PC-3 (cell line): ENCODE measurements around the gene KCNH8. TPM values are rescaled to one million over a fixed set of nuclear protein-coding genes. Genes with fewer than 3 reads are reported as not detected.
"Not testable (repeated sequence)": the region's sequence is repeated elsewhere in the genome, so short reads cannot be mapped to it uniquely, and the experiment has no call there.

Source experiments
- ATAC-seq: fragments of 200-7000 bp; cut with Tn5 transposase; 2 replicates; pipeline ENCODE4 v1.9.1; 2020; ENCODE audit warnings: mild to moderate bottlenecking, moderate library complexity
- Bru-seq: library from RNA; stranded (reverse); fragments of 400-500 nt; gene quantifications from one replicate; lab custom pipeline; 2021; lab: Mats Ljungman, UMichigan
- BruChase-seq, 2 experiments: library from RNA; stranded (reverse); fragments of 400-500 nt; gene quantifications; one replicate each; lab custom pipeline; 2021; lab: Mats Ljungman, UMichigan
- BruUV-seq: library from RNA; stranded (reverse); fragments of 400-500 nt; replicated peaks from 2 replicates; lab custom pipeline; 2021; lab: Mats Ljungman, UMichigan
- CTCF ChIA-PET: fragments of 300-600 bp; sonication (Branson Sonifier 250); formaldehyde crosslinking; loops from one replicate; lab custom pipeline; 2022; ENCODE audit warnings: antibody characterized with exemption; lab: Charles Lee
- POLR2A ChIA-PET: fragments of 300-600 bp; sonication (Branson Sonifier 250); formaldehyde crosslinking; loops from one replicate; lab custom pipeline; 2022; ENCODE audit warnings: antibody characterized with exemption; ENCODE audit not compliant: unreplicated experiment; lab: Charles Lee
- DNase-seq: peaks from one replicate; pipeline ENCODE4 v3.0.0-alpha.2; 2015
- H2AFZ ChIP-seq: fragments of 300-600 bp; sonication (generic); 2 replicates; pipeline ENCODE4 v1.6.0; 2016; ENCODE audit warnings: antibody characterized with exemption, low read length
- H3F3A ChIP-seq: fragments of 300-600 bp; sonication (generic); one replicate; pipeline ENCODE4 v1.6.0; 2017; ENCODE audit warnings: antibody characterized with exemption, low read length, control low read depth, mild to moderate bottlenecking; ENCODE audit not compliant: unreplicated experiment
- H3K27ac ChIP-seq: fragments of 300-600 bp; sonication (generic); 2 replicates; pipeline ENCODE4 v1.5.1; 2016; ENCODE audit warnings: mild to moderate bottlenecking, low read length
- H3K27me3 ChIP-seq: fragments of 300-600 bp; sonication (generic); 2 replicates; pipeline ENCODE4 v1.6.1; 2016; ENCODE audit warnings: low read length, mixed read lengths
- H3K36me3 ChIP-seq: fragments of 300-600 bp; sonication (generic); 2 replicates; pipeline ENCODE4 v1.6.1; 2016; ENCODE audit warnings: low read depth, mixed run types, low read length, mixed read lengths
- H3K4me1 ChIP-seq: fragments of 300-600 bp; sonication (generic); 2 replicates; pipeline ENCODE4 v1.5.1; 2016; ENCODE audit warnings: low read length; ENCODE audit not compliant: insufficient read depth
- H3K4me2 ChIP-seq: fragments of 300-600 bp; sonication (generic); 2 replicates; pipeline ENCODE4 v1.6.0; 2016; ENCODE audit warnings: low read length
- H3K4me3 ChIP-seq: fragments of 300-600 bp; sonication (generic); 2 replicates; pipeline ENCODE4 v1.5.1; 2016; ENCODE audit warnings: mild to moderate bottlenecking, low read length, mixed read lengths
- H3K79me2 ChIP-seq: fragments of 300-600 bp; sonication (generic); 2 replicates; pipeline ENCODE4 v1.6.1; 2017; ENCODE audit warnings: low read length, mixed read lengths
- H3K9ac ChIP-seq: fragments of 300-600 bp; sonication (generic); 2 replicates; pipeline ENCODE4 v1.6.0; 2016; ENCODE audit warnings: mild to moderate bottlenecking, low read length
- H3K9me2 ChIP-seq: fragments of 300-600 bp; sonication (generic); replicated peaks from 2 replicates; pipeline ENCODE4 v1.6.1; 2016; ENCODE audit warnings: mixed run types, low read length, mixed read lengths
- H3K9me3 ChIP-seq: fragments of 300-600 bp; sonication (generic); 2 replicates; pipeline ENCODE4 v1.6.1; 2016; ENCODE audit warnings: low read length, mixed read lengths
- H4K20me1 ChIP-seq: fragments of 300-600 bp; sonication (generic); 2 replicates; pipeline ENCODE4 v1.6.1; 2016; ENCODE audit warnings: low read length, mixed read lengths
- EZH2 ChIP-seq: fragments of 300-600 bp; sonication (generic); IDR thresholded peaks from one replicate; pipeline ENCODE4 v1.6.1; 2017; ENCODE audit warnings: antibody characterized with exemption, mild to moderate bottlenecking, low read length; ENCODE audit not compliant: unreplicated experiment
- EZH2phosphoT487 ChIP-seq: fragments of 300-600 bp; sonication (generic); IDR thresholded peaks from 2 replicates; pipeline ENCODE4 v1.6.1; 2018; ENCODE audit warnings: mild to moderate bottlenecking, antibody characterized with exemption, low read length, borderline replicate concordance
- intact Hi-C: fragments of 100-400 bp; cut with micrococcal nuclease; formaldehyde crosslinking; loops from 2 replicates; pipeline ENCODE4 v1.9.0; 2023
- long read RNA-seq: library from polyadenylated mRNA; unstranded; transcript quantifications from one replicate; pipeline ENCODE4 v2.0.0, GENCODE V29; 2021; ENCODE audit not compliant: unreplicated experiment
- total RNA-seq: library from RNA; depleted of rRNA; stranded (reverse); fragments of >200 nt; gene quantifications from 2 replicates; pipeline ENCODE4 v1.2.3, GENCODE V29; 2014; rRNA removed
- TF ChIP-seq, protein P1 (sequence below): fragments of 300-600 bp; sonication (generic); conservative IDR thresholded peaks from 2 replicates; pipeline ENCODE4 v1.5.1; 2017; ENCODE audit warnings: antibody characterized with exemption, low read depth, mild to moderate bottlenecking, low read length

Gene KCNH8
- total RNA-seq (not detected in 2 replicates), Bru-seq, nascent RNA (percentile 12 among the genes with signal in this experiment), BruChase-seq, experiment 1, labeled RNA remaining after a 6-hour chase (percentile 7 among the genes with signal in this experiment), BruChase-seq, experiment 2, labeled RNA remaining after a 2-hour chase (percentile 10 among the genes with signal in this experiment)
- long read RNA-seq, result 0 reads

DNA sequence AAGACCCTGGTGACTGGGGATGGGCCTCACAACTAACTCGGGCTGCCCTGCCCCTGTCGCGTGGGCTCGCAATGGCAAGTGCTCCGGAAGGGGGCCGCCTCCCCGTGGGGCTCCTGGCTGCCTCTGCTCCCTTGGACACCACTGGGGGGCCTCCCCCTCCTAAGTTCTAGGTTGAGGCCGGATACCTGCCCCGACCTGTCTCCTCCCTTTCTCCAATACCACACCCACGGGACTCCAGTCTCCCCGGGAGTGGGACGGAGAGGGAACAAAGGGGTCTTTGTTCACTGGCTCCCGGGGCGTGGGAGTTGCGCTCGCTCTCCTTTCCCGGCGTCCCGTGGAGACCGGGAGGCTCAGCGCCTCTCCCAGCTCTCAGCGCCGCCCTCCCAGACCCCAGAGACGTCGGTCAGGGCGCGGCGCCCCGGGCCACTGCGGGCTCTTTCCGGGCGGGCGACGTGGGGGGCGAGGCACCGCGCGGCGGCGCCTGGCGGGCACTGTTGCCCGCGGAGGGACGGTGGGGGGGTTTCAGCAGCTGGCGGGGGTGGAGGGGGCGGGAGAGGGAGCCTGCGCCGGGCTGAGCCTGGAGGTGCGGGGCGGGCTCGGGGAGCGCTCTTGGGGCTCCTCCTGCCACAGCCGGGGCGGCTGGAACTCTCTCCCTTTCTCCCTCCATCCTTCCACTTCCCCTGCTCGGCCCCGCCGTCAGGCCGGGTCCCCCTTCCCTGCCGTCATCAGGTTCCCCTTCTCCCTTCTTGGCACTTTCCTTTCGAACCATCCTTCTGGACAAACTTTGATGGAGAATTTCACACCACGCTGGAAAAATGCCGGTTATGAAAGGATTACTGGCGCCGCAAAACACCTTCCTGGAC lies at the start of gene KCNH8:
Gene KCNH8, plus strand, starts transcription at position 606 of the 863 bp plus-strand sequence. Its CDS starts 210 bp downstream, at position 816.
- H3K4me1 ChIP-seq, result peaks cover 11% of the 10 kb centered on the region; the same call in 1 of the 2 replicates
- ATAC-seq (no peak), DNase-seq (no peak)
- no peaks in the 10 kb centered on the region for H3K36me3 ChIP-seq
- intact Hi-C loops, result no loop called here
- TF ChIP-seq EZH2phosphoT487 (no peak), EZH2 (no peak)
- TF ChIP-seq, protein P1, sequence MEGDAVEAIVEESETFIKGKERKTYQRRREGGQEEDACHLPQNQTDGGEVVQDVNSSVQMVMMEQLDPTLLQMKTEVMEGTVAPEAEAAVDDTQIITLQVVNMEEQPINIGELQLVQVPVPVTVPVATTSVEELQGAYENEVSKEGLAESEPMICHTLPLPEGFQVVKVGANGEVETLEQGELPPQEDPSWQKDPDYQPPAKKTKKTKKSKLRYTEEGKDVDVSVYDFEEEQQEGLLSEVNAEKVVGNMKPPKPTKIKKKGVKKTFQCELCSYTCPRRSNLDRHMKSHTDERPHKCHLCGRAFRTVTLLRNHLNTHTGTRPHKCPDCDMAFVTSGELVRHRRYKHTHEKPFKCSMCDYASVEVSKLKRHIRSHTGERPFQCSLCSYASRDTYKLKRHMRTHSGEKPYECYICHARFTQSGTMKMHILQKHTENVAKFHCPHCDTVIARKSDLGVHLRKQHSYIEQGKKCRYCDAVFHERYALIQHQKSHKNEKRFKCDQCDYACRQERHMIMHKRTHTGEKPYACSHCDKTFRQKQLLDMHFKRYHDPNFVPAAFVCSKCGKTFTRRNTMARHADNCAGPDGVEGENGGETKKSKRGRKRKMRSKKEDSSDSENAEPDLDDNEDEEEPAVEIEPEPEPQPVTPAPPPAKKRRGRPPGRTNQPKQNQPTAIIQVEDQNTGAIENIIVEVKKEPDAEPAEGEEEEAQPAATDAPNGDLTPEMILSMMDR, result no peak
- no peaks in the 10 kb centered on the region for H3K9me2 ChIP-seq
- H3K9ac ChIP-seq, result peak within 1 kb of the TSS; percentile 35
- no TSS peak for BruUV-seq
- peaks cover 9% of the 10 kb centered on the region for H3K27me3 ChIP-seq
- peak within 1 kb of the TSS; percentile 99 for H2AFZ ChIP-seq
- CTCF ChIA-PET, result no interaction called here
- H3K4me3 ChIP-seq, result peak within 1 kb of the TSS; percentile 83
- POLR2A ChIA-PET, result no interaction called here
- no peaks in the 10 kb centered on the region for H3K79me2 ChIP-seq
- H3K27ac ChIP-seq, result no peak within 1 kb of the TSS
- no peaks in the 10 kb centered on the region for H3F3A ChIP-seq
- H4K20me1 ChIP-seq, result no peaks in the 10 kb centered on the region
- H3K9me3 ChIP-seq, result no peaks in the 10 kb centered on the region
- H3K4me2 ChIP-seq, result peak within 1 kb of the TSS; percentile 96

DNA sequence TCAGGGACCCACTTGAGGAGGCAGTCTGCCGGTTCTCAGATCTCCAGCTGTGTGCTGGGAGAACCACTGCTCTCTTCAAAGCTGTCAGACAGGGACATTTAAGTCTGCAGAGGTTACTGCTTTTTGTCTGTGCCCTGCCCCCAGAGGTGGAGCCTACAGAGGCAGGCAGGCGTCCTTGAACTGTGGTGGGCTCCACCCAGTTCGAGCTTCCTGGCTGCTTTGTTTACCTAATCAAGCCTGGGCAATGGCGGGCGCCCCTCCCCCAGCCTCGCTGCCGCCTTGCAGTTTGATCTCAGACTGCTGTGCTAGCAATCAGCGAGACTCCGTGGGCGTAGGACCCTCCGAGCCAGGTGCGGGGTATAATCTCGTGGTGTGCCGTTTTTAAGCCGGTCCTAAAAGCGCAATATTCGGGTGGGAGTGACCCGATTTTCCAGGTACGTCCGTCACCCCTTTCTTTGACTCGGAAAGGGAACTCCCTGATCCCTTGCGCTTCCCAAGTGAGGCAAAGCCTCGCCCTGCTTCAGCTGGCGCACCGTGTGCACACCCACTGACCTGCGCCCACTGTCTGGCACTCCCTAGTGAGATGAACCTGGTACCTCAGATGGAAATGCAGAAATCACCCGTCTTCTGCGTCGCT lies 45.5 kb upstream of the KCNH8 start:
- H3K4me1 ChIP-seq, POLR2A ChIA-PET, H3F3A ChIP-seq, H3K27me3 ChIP-seq, H3K27ac ChIP-seq, BruUV-seq, H3K36me3 ChIP-seq, H3K9ac ChIP-seq, ATAC-seq, DNase-seq, H3K9me3 ChIP-seq, H4K20me1 ChIP-seq, H2AFZ ChIP-seq, H3K9me2 ChIP-seq, H3K79me2 ChIP-seq, CTCF ChIA-PET, intact Hi-C loops: not testable (repeated sequence)
- Histone ChIP-seq H3K4me2 (peak overlapping the region; percentile 31; the same call in 1 of the 2 replicates), H3K4me3 (peak overlapping the region; percentile 46; the same call in 1 of the 2 replicates)

DNA sequence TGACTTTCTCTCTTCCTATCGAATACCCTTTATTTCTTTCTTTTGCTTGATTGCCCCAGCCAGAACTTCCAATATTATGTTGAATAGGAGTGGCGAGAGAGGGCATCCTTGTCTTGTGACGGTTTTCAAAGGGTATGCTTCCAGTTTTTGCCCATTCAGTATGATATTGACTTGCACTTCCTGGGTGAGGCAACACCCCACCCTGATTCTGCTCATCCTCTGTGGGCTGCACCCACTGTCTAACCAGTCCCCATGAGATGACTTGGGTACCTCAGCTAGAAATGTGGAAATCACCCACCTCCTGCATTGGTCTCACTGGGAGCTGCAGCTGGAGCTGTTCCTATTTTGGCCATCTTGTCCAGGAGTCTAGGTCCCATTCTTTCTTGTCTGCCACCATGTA lies 44.8 kb upstream of the KCNH8 start:
- DNase-seq (no peak), ATAC-seq (no peak)
- Histone ChIP-seq H3K36me3 (no peaks in the 10 kb centered on the region), H3K4me3 (no peak overlapping the region), H2AFZ (no peak overlapping the region), H3K27ac (no peak overlapping the region), H3K9me3 (no peaks in the 10 kb centered on the region), H3K27me3 (no peaks in the 10 kb centered on the region), H3K9me2 (no peaks in the 10 kb centered on the region), H3F3A (no peaks in the 10 kb centered on the region), H3K4me2 (no peak overlapping the region), H4K20me1 (no peaks in the 10 kb centered on the region), H3K79me2 (no peaks in the 10 kb centered on the region), H3K9ac (no peak overlapping the region), H3K4me1 (no peaks in the 10 kb centered on the region)
- ChIA-PET POLR2A (no interaction called here), CTCF (no interaction called here)
- TF ChIP-seq EZH2phosphoT487, result no peak
- intact Hi-C loops, result no loop called here
- BruUV-seq, result no TSS peak
